HL-60 (cell line): ENCODE data around the gene PHF21A.

Source experiments
- GABPA ChIP-seq: IDR thresholded peaks from 2 replicates; pipeline ENCODE4 v1.6.1; 2012; ENCODE audit warnings: low read depth
- POLR2AphosphoS5 ChIP-seq: IDR thresholded peaks from 2 replicates; pipeline ENCODE4 v1.6.1; 2012; ENCODE audit warnings: low read depth
- REST ChIP-seq: IDR thresholded peaks from 2 replicates; pipeline ENCODE4 v1.6.1; 2012; ENCODE audit warnings: low read depth; ENCODE audit not compliant: insufficient replicate concordance
- SPI1 ChIP-seq: IDR thresholded peaks from 2 replicates; pipeline ENCODE4 v1.6.1; 2012; ENCODE audit warnings: low read depth, mild to moderate bottlenecking, borderline replicate concordance
- TF ChIP-seq, protein P1 (sequence below): IDR thresholded peaks from one replicate; pipeline ENCODE4 v1.5.1; 2011; ENCODE audit warnings: low read length, control low read depth, inconsistent platforms; ENCODE audit not compliant: insufficient read depth

DNA sequence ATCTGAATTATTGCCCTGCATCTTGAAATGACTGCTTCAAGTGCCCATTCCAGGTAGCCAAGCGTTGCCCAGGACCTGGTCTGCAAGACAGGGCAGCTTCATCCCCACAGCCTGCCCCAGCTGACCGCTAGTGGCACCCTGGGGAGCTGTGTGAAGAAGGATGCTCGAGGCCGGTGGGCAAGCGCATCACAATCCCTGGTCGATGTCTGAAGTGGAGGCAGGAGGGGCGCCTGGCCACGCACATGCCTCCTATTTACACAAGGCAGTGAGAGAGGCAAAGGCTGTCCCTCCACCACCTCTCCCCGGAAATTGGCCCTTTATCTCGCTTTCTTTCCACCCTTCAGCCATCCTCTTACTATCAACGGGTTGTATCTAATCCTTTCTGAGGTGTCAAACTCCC, 28.1 kb upstream of the PHF21A start:
- TF ChIP-seq, protein P1, sequence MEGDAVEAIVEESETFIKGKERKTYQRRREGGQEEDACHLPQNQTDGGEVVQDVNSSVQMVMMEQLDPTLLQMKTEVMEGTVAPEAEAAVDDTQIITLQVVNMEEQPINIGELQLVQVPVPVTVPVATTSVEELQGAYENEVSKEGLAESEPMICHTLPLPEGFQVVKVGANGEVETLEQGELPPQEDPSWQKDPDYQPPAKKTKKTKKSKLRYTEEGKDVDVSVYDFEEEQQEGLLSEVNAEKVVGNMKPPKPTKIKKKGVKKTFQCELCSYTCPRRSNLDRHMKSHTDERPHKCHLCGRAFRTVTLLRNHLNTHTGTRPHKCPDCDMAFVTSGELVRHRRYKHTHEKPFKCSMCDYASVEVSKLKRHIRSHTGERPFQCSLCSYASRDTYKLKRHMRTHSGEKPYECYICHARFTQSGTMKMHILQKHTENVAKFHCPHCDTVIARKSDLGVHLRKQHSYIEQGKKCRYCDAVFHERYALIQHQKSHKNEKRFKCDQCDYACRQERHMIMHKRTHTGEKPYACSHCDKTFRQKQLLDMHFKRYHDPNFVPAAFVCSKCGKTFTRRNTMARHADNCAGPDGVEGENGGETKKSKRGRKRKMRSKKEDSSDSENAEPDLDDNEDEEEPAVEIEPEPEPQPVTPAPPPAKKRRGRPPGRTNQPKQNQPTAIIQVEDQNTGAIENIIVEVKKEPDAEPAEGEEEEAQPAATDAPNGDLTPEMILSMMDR = no peak
- no peak for TF ChIP-seq GABPA
- no peak for TF ChIP-seq POLR2AphosphoS5
- no peak for TF ChIP-seq REST
- no peak for TF ChIP-seq SPI1
